Measurements from ENCODE around the gene LGR4. TPM values are rescaled to one million over a fixed set of nuclear protein-coding genes. Genes with fewer than 3 reads are reported as not detected.
"Not testable (repeated sequence)": the region's sequence is repeated elsewhere in the genome, so short reads cannot be mapped to it uniquely, and the experiment has no call there.

LGR4 gene, protein sequence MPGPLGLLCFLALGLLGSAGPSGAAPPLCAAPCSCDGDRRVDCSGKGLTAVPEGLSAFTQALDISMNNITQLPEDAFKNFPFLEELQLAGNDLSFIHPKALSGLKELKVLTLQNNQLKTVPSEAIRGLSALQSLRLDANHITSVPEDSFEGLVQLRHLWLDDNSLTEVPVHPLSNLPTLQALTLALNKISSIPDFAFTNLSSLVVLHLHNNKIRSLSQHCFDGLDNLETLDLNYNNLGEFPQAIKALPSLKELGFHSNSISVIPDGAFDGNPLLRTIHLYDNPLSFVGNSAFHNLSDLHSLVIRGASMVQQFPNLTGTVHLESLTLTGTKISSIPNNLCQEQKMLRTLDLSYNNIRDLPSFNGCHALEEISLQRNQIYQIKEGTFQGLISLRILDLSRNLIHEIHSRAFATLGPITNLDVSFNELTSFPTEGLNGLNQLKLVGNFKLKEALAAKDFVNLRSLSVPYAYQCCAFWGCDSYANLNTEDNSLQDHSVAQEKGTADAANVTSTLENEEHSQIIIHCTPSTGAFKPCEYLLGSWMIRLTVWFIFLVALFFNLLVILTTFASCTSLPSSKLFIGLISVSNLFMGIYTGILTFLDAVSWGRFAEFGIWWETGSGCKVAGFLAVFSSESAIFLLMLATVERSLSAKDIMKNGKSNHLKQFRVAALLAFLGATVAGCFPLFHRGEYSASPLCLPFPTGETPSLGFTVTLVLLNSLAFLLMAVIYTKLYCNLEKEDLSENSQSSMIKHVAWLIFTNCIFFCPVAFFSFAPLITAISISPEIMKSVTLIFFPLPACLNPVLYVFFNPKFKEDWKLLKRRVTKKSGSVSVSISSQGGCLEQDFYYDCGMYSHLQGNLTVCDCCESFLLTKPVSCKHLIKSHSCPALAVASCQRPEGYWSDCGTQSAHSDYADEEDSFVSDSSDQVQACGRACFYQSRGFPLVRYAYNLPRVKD
- total RNA-seq (8.2 TPM), polyA plus RNA-seq (6.8 TPM)
- long read RNA-seq, donor 1: 0 reads
- long read RNA-seq, donor 2: 0 reads
- long read RNA-seq, donor 3, full-length matches to known transcripts: 3 of 3 reads
- long read RNA-seq, donor 3, partial matches to known transcripts: 0 of 3 reads
- long read RNA-seq, donor 3, other reads (novel, unspliced or antisense): 0 of 3 reads
- long read RNA-seq, donor 4, full-length matches to known transcripts: 1 of 1 reads
- long read RNA-seq, donor 4, partial matches to known transcripts: 0 of 1 reads
- long read RNA-seq, donor 4, other reads (novel, unspliced or antisense): 0 of 1 reads
- long read RNA-seq, donor 5, full-length matches to known transcripts: 4 of 4 reads
- long read RNA-seq, donor 5, partial matches to known transcripts: 0 of 4 reads
- long read RNA-seq, donor 5, other reads (novel, unspliced or antisense): 0 of 4 reads
- long read RNA-seq, donor 6, full-length matches to known transcripts: 1 of 1 reads
- long read RNA-seq, donor 6, partial matches to known transcripts: 0 of 1 reads
- long read RNA-seq, donor 6, other reads (novel, unspliced or antisense): 0 of 1 reads
- long read RNA-seq, donor 7: 0 reads
- long read RNA-seq, donor 8, full-length matches to known transcripts: 2 of 2 reads
- long read RNA-seq, donor 8, partial matches to known transcripts: 0 of 2 reads
- long read RNA-seq, donor 8, other reads (novel, unspliced or antisense): 0 of 2 reads
- long read RNA-seq, donor 9, full-length matches to known transcripts: 2 of 2 reads
- long read RNA-seq, donor 9, partial matches to known transcripts: 0 of 2 reads
- long read RNA-seq, donor 9, other reads (novel, unspliced or antisense): 0 of 2 reads
- long read RNA-seq, donor 10, full-length matches to known transcripts: 1 of 1 reads
- long read RNA-seq, donor 10, partial matches to known transcripts: 0 of 1 reads
- long read RNA-seq, donor 10, other reads (novel, unspliced or antisense): 0 of 1 reads

DNA sequence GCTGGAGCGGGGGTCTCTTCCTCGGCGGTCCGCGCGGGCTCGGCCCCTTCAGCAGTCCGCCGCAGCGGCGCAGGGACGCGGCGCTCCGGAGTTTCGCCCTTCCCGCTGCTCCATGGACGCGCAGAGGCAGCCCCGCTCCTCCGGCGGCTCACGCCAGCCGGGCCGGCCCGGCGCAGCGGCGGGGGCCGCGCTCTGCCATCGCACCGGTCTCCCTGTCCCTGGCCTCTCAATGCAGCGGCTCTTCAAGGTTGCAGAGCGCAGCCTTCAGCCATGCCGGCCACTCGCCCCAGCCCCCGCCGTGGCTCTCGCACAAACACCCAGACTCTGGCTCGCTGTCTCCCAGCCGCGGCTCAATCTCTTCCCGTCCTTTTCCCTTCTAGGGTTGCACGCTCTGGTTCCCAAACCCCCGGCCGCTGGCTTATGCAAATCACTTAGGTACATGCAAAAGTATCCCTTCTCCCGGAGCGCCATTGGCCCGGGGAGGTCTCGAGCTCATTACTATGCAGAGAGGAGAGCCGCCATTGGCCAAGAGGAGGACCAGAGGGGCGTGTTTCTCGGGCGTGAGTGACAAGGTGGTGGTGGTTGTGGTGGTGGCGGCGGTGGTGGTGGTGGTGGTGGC, at the start of gene LGR4:
TSS of gene LGR4 (minus strand) at position 393 of the 619 bp plus-strand sequence. CDS start 488 bp downstream, outside the sequence.
- H3K4me1 ChIP-seq (ENCODE audit: control insufficient read depth in 2 of 2, insufficient read depth in 2 of 2, low read length in 2 of 2): peaks cover 0 to 2% of the 10 kb centered on the region in 2 donors
- peak within 1 kb of the TSS; percentile 37 to 61 for H3K4me3 ChIP-seq (ENCODE audit: low read length in 2 of 2)
- no peaks in the 10 kb centered on the region for H3K36me3 ChIP-seq (ENCODE audit: control insufficient read depth in 2 of 2, insufficient read depth in 2 of 2, low read length in 1 of 2)
- H3K9me3 ChIP-seq (ENCODE audit: control insufficient read depth in 2 of 2, insufficient read depth in 1 of 2, low read length in 1 of 2): no peaks in the 10 kb centered on the region
- WGBS: under 1% methylated on average over 57 of the region's 57 CpGs
- DNase-seq (ENCODE audit: low read depth in 6 of 9, low spot score in 9 of 9): peak in 7 of 9 donors; percentile 6 to 67 (median 40)
- peak within 1 kb of the TSS in 1 of 2 donors; percentile 60 for H3K27ac ChIP-seq (ENCODE audit: low read depth in 1 of 2, low read length in 1 of 2)
- H3K27me3 ChIP-seq (ENCODE audit: control insufficient read depth in 2 of 2, insufficient read depth in 1 of 2, low read length in 1 of 2): peaks cover 44 to 53% of the 10 kb centered on the region in 2 donors

DNA sequence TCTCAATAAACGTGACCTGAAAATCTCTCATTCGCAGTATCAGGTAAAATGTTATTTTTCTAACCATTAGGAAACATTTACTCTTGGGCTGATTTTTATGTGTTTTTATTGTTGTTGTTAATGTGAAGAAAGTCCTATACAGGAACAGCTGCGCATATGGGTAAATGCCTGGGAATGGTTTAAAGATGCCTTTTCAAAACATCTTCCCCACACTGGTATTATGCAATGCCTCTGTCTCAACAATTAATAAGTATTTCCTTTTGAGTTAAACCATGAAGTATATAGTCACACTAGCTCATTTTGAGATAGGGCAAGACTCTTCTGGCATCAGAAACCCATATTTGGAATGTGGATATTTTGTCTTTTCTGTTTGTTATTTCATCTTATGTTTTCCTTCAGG, 47.6 kb upstream of the LGR4 start:
- Histone ChIP-seq H3K9me3 (ENCODE audit: control insufficient read depth in 2 of 2, insufficient read depth in 1 of 2, low read length in 1 of 2) (no peaks in the 10 kb centered on the region), H3K27ac (ENCODE audit: low read depth in 1 of 2, low read length in 1 of 2) (no peak overlapping the region), H3K36me3 (ENCODE audit: control insufficient read depth in 2 of 2, insufficient read depth in 2 of 2, low read length in 1 of 2) (no peaks in the 10 kb centered on the region), H3K4me3 (ENCODE audit: low read length in 2 of 2) (no peak overlapping the region), H3K4me1 (ENCODE audit: control insufficient read depth in 2 of 2, insufficient read depth in 2 of 2, low read length in 2 of 2) (no peaks in the 10 kb centered on the region), H3K27me3 (ENCODE audit: control insufficient read depth in 2 of 2, insufficient read depth in 1 of 2, low read length in 1 of 2) (no peaks in the 10 kb centered on the region)
- DNase-seq (ENCODE audit: low read depth in 6 of 9, low spot score in 9 of 9): no peak
- WGBS: 97% methylated on average over 3 of the region's 3 CpGs

DNA sequence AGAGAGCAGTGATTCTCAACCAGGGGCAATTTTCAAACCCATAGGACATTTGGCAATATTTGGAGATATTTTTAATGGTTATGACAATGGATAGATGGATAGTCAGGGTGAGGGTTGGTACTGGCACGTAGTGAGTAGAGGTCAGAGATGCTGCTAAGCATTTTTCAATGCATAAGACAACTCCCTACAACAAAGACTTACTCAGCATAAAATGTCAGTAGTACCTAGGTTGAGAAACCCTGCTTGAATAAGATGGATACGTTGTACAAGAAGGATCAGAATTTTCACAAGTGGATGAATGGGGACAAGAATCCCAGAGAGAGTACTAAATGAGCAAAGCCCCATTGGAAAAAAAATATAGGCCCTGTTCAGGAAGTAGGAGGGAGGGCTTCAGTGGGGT, 45.9 kb upstream of the LGR4 start:
- DNase-seq (ENCODE audit: low read depth in 6 of 9, low spot score in 9 of 9): no peak
- Histone ChIP-seq H3K4me1 (ENCODE audit: control insufficient read depth in 2 of 2, insufficient read depth in 2 of 2, low read length in 2 of 2) (no peaks in the 10 kb centered on the region), H3K36me3 (ENCODE audit: control insufficient read depth in 2 of 2, insufficient read depth in 2 of 2, low read length in 1 of 2) (no peaks in the 10 kb centered on the region), H3K27me3 (ENCODE audit: control insufficient read depth in 2 of 2, insufficient read depth in 1 of 2, low read length in 1 of 2) (no peaks in the 10 kb centered on the region), H3K9me3 (ENCODE audit: control insufficient read depth in 2 of 2, insufficient read depth in 1 of 2, low read length in 1 of 2) (no peaks in the 10 kb centered on the region), H3K4me3 (ENCODE audit: low read length in 2 of 2) (no peak overlapping the region), H3K27ac (ENCODE audit: low read depth in 1 of 2, low read length in 1 of 2) (no peak overlapping the region)
- 83% methylated on average over 2 of the region's 2 CpGs for WGBS

DNA sequence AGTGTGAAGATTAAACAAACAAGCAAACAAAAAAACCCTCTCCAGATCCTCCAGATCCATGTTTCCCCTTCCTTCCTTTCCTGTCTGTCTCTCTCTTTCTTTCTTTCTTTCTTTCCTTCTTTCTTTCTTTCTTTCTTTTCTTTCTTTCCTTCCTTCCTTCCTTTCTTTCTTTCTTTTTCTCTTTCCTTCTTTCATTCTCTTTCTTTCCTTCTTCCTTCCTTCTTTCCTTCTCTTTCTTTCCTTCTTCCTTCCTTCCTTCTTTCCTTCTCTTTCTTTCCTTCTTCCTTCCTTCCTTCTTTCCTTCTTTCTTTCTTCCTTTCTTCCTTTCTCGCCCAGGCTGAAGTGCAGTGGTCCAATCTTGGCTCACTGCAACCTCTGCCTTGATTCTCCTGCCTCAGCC, 44.9 kb upstream of the LGR4 start:
- not testable (repeated sequence) for H3K4me3 ChIP-seq (ENCODE audit: low read length in 2 of 2); H3K9me3 ChIP-seq (ENCODE audit: control insufficient read depth in 2 of 2, insufficient read depth in 1 of 2, low read length in 1 of 2); H3K36me3 ChIP-seq (ENCODE audit: control insufficient read depth in 2 of 2, insufficient read depth in 2 of 2, low read length in 1 of 2); H3K27ac ChIP-seq (ENCODE audit: low read depth in 1 of 2, low read length in 1 of 2); H3K27me3 ChIP-seq (ENCODE audit: control insufficient read depth in 2 of 2, insufficient read depth in 1 of 2, low read length in 1 of 2); DNase-seq (ENCODE audit: low read depth in 6 of 9, low spot score in 9 of 9); H3K4me1 ChIP-seq (ENCODE audit: control insufficient read depth in 2 of 2, insufficient read depth in 2 of 2, low read length in 2 of 2)
- 100% methylated on average over 1 of the region's 1 CpG for WGBS

DNA sequence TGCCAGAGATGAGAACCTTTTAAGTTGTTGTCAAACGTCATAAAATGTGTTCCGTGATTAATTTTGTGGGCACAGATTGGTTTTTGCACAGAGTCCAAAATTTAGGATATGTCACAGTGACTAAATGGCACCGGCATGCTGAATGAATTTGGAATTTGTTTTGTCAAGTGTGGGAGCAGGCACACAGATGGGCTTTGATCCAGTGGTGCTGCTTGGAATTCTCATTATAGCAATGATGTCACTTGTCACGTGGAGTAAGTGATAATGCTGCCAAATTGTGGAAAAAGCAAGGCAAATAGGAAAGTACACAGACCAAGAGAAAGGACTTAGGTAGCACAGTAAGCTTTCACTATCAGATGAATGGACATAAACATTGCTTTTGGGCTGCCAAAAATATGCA, 42.0 kb upstream of the LGR4 start:
- Histone ChIP-seq H3K36me3 (ENCODE audit: control insufficient read depth in 2 of 2, insufficient read depth in 2 of 2, low read length in 1 of 2) (no peaks in the 10 kb centered on the region), H3K9me3 (ENCODE audit: control insufficient read depth in 2 of 2, insufficient read depth in 1 of 2, low read length in 1 of 2) (no peaks in the 10 kb centered on the region), H3K27ac (ENCODE audit: low read depth in 1 of 2, low read length in 1 of 2) (no peak overlapping the region), H3K4me3 (ENCODE audit: low read length in 2 of 2) (no peak overlapping the region), H3K27me3 (ENCODE audit: control insufficient read depth in 2 of 2, insufficient read depth in 1 of 2, low read length in 1 of 2) (no peaks in the 10 kb centered on the region), H3K4me1 (ENCODE audit: control insufficient read depth in 2 of 2, insufficient read depth in 2 of 2, low read length in 2 of 2) (no peaks in the 10 kb centered on the region)
- WGBS: 95% methylated on average over 4 of the region's 4 CpGs
- DNase-seq (ENCODE audit: low read depth in 6 of 9, low spot score in 9 of 9): no peak

DNA sequence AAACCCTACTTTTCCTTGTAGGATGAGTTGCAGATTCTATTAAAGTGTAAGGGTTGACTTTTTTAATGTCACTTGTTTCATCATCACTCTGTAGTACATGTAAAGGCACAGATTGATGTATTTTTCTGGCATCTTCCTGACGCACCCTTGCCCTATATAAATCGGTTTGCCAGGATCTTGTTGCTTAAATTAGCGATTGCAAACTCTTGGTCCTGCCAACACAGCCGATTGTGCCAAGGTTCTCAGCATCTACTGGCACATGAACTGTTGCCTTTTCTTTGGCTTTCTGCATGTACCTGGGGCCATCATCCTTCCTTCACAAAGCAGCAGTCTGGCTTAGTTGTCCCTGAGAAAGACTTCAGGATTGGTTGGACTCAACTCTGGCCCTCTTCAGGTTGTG, 41.5 kb upstream of the LGR4 start:
- Histone ChIP-seq H3K27me3 (ENCODE audit: control insufficient read depth in 2 of 2, insufficient read depth in 1 of 2, low read length in 1 of 2) (no peaks in the 10 kb centered on the region), H3K4me3 (ENCODE audit: low read length in 2 of 2) (no peak overlapping the region), H3K9me3 (ENCODE audit: control insufficient read depth in 2 of 2, insufficient read depth in 1 of 2, low read length in 1 of 2) (no peaks in the 10 kb centered on the region), H3K4me1 (ENCODE audit: control insufficient read depth in 2 of 2, insufficient read depth in 2 of 2, low read length in 2 of 2) (no peaks in the 10 kb centered on the region), H3K36me3 (ENCODE audit: control insufficient read depth in 2 of 2, insufficient read depth in 2 of 2, low read length in 1 of 2) (no peaks in the 10 kb centered on the region), H3K27ac (ENCODE audit: low read depth in 1 of 2, low read length in 1 of 2) (no peak overlapping the region)
- 98% methylated on average over 4 of the region's 4 CpGs for WGBS
- no peak for DNase-seq (ENCODE audit: low read depth in 6 of 9, low spot score in 9 of 9)

DNA sequence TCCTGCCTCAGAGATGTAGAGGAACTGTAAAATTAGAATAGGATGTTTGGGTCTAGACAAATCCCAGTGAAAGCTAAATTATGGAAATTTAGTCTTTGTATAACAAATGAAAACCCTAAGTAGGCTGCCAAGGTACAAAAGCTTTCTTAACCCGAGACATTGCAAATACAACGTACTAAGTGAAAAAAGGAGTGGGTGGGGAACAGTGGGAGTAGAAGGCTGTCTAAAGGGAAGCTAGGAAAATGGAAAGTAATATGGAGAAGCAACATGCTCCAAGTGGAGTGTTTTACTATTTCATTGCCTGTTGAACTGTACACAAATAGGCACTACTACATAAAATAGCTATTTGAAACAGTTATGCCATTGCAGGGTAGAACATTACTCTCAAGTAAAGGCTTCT, 40.8 kb upstream of the LGR4 start:
- no peak for DNase-seq (ENCODE audit: low read depth in 6 of 9, low spot score in 9 of 9)
- H3K9me3 ChIP-seq (ENCODE audit: control insufficient read depth in 2 of 2, insufficient read depth in 1 of 2, low read length in 1 of 2): no peaks in the 10 kb centered on the region
- no peak overlapping the region for H3K27ac ChIP-seq (ENCODE audit: low read depth in 1 of 2, low read length in 1 of 2)
- no peaks in the 10 kb centered on the region for H3K27me3 ChIP-seq (ENCODE audit: control insufficient read depth in 2 of 2, insufficient read depth in 1 of 2, low read length in 1 of 2)
- H3K36me3 ChIP-seq (ENCODE audit: control insufficient read depth in 2 of 2, insufficient read depth in 2 of 2, low read length in 1 of 2): no peaks in the 10 kb centered on the region
- no peak overlapping the region for H3K4me3 ChIP-seq (ENCODE audit: low read length in 2 of 2)
- no peaks in the 10 kb centered on the region for H3K4me1 ChIP-seq (ENCODE audit: control insufficient read depth in 2 of 2, insufficient read depth in 2 of 2, low read length in 2 of 2)
- 93% methylated on average over 2 of the region's 2 CpGs for WGBS

DNA sequence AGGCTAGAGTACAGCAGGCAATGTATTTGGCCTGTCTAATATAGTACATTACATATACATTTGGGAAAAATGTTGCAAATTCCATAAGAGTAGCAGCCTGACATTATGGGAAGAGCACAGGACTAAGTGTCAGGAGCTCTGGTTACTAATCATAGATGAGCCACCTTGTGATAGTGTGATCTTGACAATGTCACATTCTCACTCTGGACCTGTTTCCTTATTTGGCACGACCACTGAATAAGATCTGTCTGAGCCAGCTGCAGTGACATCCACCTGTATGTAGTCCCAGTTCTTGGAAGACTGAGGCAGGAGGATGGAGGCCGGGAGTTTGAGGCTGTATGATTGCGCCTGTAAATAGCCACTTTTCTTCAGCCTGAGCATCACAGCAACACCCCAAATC, 39.6 kb upstream of the LGR4 start:
- H3K27me3 ChIP-seq (ENCODE audit: control insufficient read depth in 2 of 2, insufficient read depth in 1 of 2, low read length in 1 of 2): no peaks in the 10 kb centered on the region
- H3K4me3 ChIP-seq (ENCODE audit: low read length in 2 of 2): no peak overlapping the region
- H3K4me1 ChIP-seq (ENCODE audit: control insufficient read depth in 2 of 2, insufficient read depth in 2 of 2, low read length in 2 of 2): peaks cover 0 to 3% of the 10 kb centered on the region in 2 donors
- no peaks in the 10 kb centered on the region for H3K36me3 ChIP-seq (ENCODE audit: control insufficient read depth in 2 of 2, insufficient read depth in 2 of 2, low read length in 1 of 2)
- WGBS: 98% methylated on average over 3 of the region's 3 CpGs
- no peak for DNase-seq (ENCODE audit: low read depth in 6 of 9, low spot score in 9 of 9)
- no peak overlapping the region for H3K27ac ChIP-seq (ENCODE audit: low read depth in 1 of 2, low read length in 1 of 2)
- H3K9me3 ChIP-seq (ENCODE audit: control insufficient read depth in 2 of 2, insufficient read depth in 1 of 2, low read length in 1 of 2): no peaks in the 10 kb centered on the region

Measured in thymus (tissue), 14 donors.